Measurements from ENCODE around the gene LIPC.

DNA sequence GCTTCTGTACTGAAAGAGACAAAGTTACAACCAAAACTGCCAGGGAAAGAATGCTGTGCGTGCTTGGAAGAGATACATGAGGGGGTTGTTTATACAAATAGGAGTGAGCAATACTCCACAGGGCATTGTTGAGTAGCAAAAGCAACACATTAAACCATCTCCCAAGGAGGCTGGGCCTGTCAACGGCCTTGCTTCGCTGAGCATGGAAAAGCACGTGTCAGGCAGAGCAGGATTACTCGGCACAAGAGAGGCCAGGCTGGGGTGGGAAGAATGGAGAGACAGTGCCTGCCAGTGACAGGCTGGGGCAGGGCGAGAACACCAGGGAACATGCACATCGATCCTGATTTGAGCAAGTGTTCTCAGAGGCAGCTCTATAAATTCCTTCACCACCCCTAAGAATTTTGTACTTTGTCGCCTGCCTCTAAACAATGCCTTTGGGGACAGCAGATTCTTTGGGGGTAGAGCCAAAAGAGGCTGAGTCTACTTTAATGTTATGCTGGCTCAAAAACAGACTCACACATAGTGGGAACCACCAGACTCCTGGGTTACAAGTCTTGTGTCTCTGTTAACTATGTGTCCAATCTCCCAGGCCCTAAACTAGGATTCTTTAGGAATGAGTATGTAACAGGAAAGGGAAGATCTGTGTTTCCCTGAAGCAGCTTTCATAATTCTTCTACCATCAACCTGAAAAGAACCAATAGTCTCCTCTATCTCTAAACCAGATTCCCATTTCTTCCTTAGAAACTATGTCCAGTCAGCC lies 67.2 kb downstream of the LIPC start:
- no peak for TF ChIP-seq POLR2A (IDR thresholded peaks at IDR 0.05; ENCODE audit: low read depth, low read length)
- TF ChIP-seq MAFK (IDR thresholded peaks at IDR 0.05; ENCODE audit: low read depth, low read length) = no peak

All from IMR-90 (cell line).